ENCODE measurements around the gene ABO.
"Not testable (repeated sequence)": the region's sequence is repeated elsewhere in the genome, so short reads cannot be mapped to it uniquely, and the experiment has no call there.

ABO gene

DNA sequence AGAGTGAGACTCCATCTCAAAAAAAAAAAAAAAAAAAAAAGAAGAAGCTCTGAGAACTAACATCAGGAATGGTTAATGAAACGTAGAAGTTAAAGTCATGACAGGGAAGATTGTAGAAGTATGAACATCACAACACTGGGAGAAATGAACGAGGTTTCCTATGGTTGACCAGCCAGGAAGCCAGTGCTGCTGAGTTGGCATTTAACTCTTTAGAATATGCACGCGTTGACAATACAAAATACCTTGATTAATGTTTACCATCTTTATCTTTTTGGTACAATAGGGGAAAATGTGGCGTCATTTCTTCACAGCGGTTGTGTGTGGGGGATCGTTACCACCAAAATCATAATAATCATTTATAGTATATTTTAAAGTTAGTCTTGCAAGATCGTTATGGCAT, 32.0 kb downstream of the ABO start:
- DNase-seq (ENCODE audit: low spot score): no peak

GRCh38 chr9:133242241-133242640, 32.8 kb downstream of the ABO start:
- no peak for DNase-seq (ENCODE audit: low spot score)

GRCh38 chr9:133239533-133240090, 35.4 kb downstream of the ABO start:
- no peak for DNase-seq (ENCODE audit: low spot score)

GRCh38 chr9:133238851-133239532, 36.0 kb downstream of the ABO start:
- DNase-seq (ENCODE audit: low spot score): peak; percentile 71

- DNase-seq (ENCODE audit: low spot score): peak; percentile 10
Observed at GRCh38 chr9:133238272-133238850, 36.6 kb downstream of the ABO start.

- DNase-seq (ENCODE audit: low spot score): peak; percentile 76
Observed at GRCh38 chr9:133237035-133237731, 37.8 kb downstream of the ABO start.

GRCh38 chr9:133236291-133237034, 38.5 kb downstream of the ABO start:
- not testable (repeated sequence) for DNase-seq (ENCODE audit: low spot score)

GRCh38 chr9:133235549-133236222, 39.3 kb downstream of the ABO start:
- DNase-seq (ENCODE audit: low spot score): no peak

DNA sequence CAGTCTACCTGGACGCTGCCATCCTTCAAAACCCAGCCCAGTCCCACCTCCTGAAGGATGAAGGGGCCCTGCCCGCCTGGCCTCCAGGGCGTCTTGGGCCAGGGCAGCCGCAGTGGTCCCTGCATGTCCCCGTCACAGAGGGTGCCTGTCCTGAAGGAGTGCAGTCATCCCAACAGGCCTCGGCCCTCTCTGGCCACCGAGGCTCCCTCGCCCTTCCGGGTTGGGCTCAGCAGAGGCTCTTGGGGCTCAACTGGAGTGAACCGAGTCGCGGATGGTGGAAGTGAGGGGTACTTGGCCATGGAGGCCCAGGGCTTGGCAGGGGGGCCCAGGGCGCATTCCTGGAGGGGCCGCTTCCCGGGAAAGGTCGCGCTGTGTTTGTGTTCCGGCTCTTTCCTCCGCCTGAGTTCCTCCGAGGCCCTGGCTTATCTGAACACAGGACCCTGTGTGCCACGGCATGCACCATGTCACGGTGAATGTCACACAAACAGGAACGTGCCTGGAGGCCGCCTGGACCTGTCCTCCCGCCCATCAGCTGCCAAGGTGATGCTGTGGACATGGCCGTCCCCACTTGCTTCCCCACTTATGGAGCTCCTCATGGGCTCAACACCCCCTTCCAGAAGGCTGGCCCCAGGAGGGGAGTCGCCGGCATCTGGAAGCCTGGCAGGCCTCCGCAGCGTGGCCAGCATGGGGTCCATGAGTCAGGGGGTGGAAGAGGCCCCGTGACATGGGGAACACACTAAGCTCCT, 40.3 kb downstream of the ABO start:
- no peak for DNase-seq (ENCODE audit: low spot score)

GRCh38 chr9:133233681-133234432, 41.1 kb downstream of the ABO start:
- DNase-seq (ENCODE audit: low spot score): peak; percentile 99

DNA sequence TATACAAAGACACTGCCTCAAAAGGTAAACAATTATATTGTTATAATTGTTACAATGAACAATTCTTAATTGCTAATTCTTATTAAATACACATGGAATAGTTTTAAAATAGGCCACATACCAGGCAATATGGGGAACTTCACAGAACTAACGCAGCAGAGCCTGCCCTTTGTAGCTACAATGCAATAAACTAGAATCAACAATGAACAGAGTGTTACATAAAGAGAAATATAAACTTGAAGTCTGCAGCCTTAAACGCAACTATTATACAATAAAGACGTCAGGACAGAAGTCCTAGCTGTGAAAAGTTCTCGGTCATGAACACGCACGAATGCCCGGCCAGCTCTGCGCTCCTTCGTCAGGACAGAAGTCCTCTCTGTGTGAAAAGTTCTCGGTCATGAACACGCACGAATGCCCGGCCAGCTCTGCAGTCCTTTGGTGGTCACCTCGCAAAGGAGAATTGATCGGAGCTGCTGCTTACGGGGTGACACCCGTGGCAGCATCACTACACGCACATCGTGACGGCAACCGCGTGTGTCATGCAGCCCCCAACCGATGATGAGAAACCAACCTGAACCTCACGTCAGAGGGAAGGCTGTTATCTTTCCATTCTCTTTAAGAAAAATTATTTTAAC, 43.0 kb downstream of the ABO start:
- not testable (repeated sequence) for DNase-seq (ENCODE audit: low spot score)

DNA sequence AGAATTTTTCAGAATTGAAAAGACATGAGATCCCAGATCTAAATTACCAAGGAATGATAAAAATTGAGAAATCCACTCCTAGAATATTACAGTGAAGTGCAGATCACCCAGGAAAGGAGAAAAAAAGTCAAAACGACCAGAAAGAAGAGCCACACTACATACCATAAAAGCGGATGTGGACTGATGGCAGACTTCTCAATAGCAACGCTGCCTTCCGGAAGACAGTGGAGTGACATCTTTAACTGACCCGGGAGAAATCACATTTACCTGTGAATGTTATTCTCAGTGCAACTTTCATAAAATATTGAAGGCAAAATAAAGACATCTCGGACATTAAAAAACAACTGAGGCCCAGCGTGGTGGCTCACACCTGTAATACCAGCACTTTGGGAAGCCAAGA, 44.5 kb downstream of the ABO start:
- not testable (repeated sequence) for DNase-seq (ENCODE audit: low spot score)

DNA sequence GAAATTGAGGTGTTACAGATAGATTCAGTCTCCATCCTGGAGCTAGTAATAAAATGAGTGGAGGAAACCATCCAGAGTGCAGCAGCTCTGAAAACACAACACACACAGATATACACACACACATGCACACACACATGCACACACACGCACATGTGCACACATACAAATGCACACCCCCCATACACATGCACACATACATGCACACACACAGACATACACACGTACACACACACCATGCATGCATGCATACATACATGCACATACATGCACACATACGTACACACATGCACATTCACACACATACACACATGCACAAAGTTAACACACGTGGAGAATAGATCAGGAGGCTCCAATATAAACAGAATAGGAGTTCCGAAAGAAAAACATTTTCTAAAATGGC, 44.9 kb downstream of the ABO start:
- DNase-seq (ENCODE audit: low spot score): no peak

DNA sequence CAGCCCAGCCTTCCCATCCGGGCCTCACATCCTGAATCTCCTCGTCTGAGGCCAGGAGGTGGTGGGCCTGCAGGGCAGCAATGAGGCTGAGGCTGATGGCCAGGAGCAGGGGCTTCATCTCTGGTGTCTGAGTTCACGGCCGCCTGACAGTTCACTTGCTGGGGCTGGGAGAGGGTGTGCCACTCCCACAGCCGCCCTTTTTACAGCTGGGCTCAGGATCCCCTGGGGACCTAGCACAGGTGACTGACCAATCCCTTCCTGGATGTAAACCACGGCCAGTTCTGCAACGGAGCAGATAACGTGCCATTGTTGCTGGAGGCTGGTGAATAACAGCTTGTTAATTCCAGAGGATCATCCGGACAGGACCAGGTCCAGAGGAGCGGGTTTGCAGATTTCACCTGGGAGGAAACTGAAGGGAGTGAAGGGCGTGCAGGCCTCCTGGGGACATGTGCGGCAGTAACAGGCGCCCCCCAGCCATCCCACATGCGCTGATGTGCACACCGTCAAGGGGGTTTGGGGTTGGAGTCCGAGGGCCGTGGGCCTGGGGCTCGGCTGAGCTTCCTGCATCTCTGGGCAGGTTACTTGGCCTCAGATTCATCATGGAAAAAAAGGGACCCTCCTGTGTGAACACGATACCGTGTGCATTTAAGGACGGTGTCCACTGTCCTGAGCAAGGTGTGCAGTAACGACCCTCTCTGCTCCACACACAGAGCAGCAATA, 46.4 kb downstream of the ABO start:
- not testable (repeated sequence) for DNase-seq (ENCODE audit: low spot score)

DNA sequence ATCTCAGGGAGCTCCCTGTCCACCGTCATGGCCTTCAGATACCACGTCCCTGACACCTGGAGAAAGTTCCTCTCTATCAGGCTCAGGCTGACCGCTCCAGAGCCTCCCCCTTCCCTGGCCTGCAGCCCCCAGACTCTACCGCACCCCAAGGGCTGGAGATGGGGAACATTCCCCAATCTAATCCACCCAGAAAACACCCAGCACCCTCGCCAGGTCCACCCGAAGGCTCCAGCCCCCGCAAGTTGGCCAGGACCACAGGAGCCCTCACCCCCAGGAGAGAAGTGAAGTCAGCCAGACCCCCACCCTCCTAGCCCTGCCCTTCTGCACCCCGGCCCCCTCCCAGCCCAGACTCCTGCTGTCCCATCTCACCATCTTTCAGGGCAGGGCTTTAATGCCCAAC, 47.0 kb downstream of the ABO start:
- not testable (repeated sequence) for DNase-seq (ENCODE audit: low spot score)

DNA sequence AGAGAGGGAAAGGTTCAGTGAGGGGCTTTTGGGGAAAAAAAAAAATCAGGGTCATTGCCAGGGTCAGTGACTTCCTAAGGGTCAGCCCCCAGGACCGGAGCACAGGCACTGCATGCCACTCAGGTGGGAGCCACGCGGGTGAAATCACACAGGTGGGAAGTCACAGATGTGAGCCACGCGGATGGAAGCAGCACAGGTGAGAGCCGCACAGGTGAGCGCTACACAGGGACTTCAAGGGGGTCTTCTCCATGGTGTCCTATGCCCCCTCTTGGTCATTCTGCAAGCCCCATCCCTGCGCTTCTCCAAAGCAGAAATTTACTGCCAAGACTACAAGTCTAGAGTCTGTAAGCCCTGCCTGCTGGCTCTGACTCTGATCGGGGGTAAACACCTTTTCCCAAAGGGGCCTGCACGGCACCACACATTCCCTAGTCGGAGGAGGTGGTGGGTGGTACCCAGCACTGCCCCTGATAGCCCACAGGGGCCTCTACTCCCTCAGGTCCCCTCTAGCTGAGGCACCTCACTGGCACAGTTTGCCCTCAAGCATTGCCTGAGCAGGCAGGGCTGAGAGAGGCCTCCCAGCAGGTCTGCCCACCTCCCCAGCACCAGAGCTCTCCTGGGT, 47.6 kb downstream of the ABO start:
- DNase-seq (ENCODE audit: low spot score): no peak

GRCh38 chr9:133226219-133227171, 48.5 kb downstream of the ABO start:
- no peak for DNase-seq (ENCODE audit: low spot score)
